Esophagus squamous epithelium (tissue), 5 donors: ENCODE measurements around the gene ATP2A3. TPM values are rescaled to one million over a fixed set of nuclear protein-coding genes. Genes with fewer than 3 reads are reported as not detected.

Source experiments
- DNase-seq: peaks from one replicate; lab custom pipeline; 2025; lab: John Stamatoyannopoulos, UW
- H3K27ac ChIP-seq, 4 donors: fragments of 200-600 bp; sonication (generic); one replicate each; pipeline ENCODE4 v1.5.1; 2016 to 2019; ENCODE audit warnings: mild to moderate bottlenecking in 1 of 4
- H3K27me3 ChIP-seq, 4 donors: fragments of 200-600 bp; sonication (generic); 1 replicate in 3 of 4; 2 replicates in 1 of 4; pipeline versions ENCODE4 v1.5.1 to v1.6.0; 2017 to 2021; ENCODE audit warnings: antibody characterized with exemption in 1 of 4
- H3K36me3 ChIP-seq, 3 donors: fragments of 200-600 bp; sonication (generic); one replicate each; pipeline ENCODE4 v1.5.1; 2016 to 2019
- H3K4me1 ChIP-seq, 3 donors: fragments of 200-600 bp; sonication (generic); one replicate each; pipeline ENCODE4 v1.5.1; 2017 to 2019
- H3K4me3 ChIP-seq, 4 donors: fragments of 200-600 bp; sonication (generic); 1 replicate in 3 of 4; 2 replicates in 1 of 4; pipeline ENCODE4 v1.5.1; 2016 to 2019; ENCODE audit warnings: mild to moderate bottlenecking in 2 of 4, moderate library complexity in 1 of 4
- H3K9me3 ChIP-seq, 3 donors: fragments of 200-600 bp; sonication (generic); one replicate each; pipeline ENCODE4 v1.5.1; 2016 to 2019
- CTCF ChIP-seq, 6 experiments: fragments of 450-650 bp in 4 of 6; fragments of 200-600 bp in 2 of 6; sonication (generic) in 2 of 6; IDR thresholded peaks; one replicate each; pipeline ENCODE4 v1.5.1; 2016 to 2019; ENCODE audit warnings: antibody characterized with exemption in 6 of 6, mild to moderate bottlenecking in 4 of 6, moderate library complexity in 4 of 6
- POLR2A ChIP-seq, 4 donors: fragments of 450-650 bp; IDR thresholded peaks; one replicate each; pipeline ENCODE4 v1.6.1; 2017; ENCODE audit warnings: antibody characterized with exemption in 4 of 4, mild to moderate bottlenecking in 4 of 4, moderate library complexity in 3 of 4
- WGBS, 2 donors: methylation state at CpG; one replicate each; pipeline ENCODE4 v1.1.5; 2018; 5-methylcytosine and 5-hydroxymethylcytosine counted together
- intact Hi-C: fragments of 100-400 bp; cut with DNase I; formaldehyde crosslinking; loops from one replicate; pipeline ENCODE4 v1.15.0; 2022
- total RNA-seq, 4 donors: library from RNA; depleted of rRNA; stranded (reverse); fragments of >200 nt; gene quantifications; one replicate each; pipeline ENCODE4 v1.1.0, GENCODE V29; 2016
- donor health status: DM: yes; HTN: yes; CAD: no.

The ATP2A3 gene
- total RNA-seq, 4 donors from 2014 or later, result 2.7 to 9.9 (median 5.3) TPM

GRCh38 chr17:3915995-3916696 lies 48.1 kb downstream of the ATP2A3 start, which contains the start of gene P2RX1:
Gene P2RX1, minus strand, starts transcription at chr17:3916465. Its CDS starts 240 bp downstream, at chr17:3916225.
- peak within 1 kb of the TSS in 3 of 4 donors; percentile 38 to 49 (median 38) for H3K4me3 ChIP-seq
- peaks cover 13 to 71% (median 24%) of the 10 kb centered on the region in 3 donors for H3K4me1 ChIP-seq
- H3K27ac ChIP-seq, result peak within 1 kb of the TSS; percentile 54 to 87 (median 80)
- no peak for TF ChIP-seq CTCF (IDR thresholded peaks at IDR 0.05)
- peak in 2 of 4 donors; percentile 28 to 43 for TF ChIP-seq POLR2A (IDR thresholded peaks at IDR 0.05)
- intact Hi-C loops, result no loop called here
- no peaks in the 10 kb centered on the region for H3K36me3 ChIP-seq
- H3K9me3 ChIP-seq, result no peaks in the 10 kb centered on the region
- WGBS, 2 donors, result 62 to 96% methylated on average over 5 to 12 of the region's 28 CpGs
- H3K27me3 ChIP-seq, result no peaks in the 10 kb centered on the region
- no peak for DNase-seq

- peak overlapping the region in 3 of 4 donors; percentile 38 to 49 (median 38) for H3K4me3 ChIP-seq
- no peaks in the 10 kb centered on the region for H3K9me3 ChIP-seq
- H3K27ac ChIP-seq, result peak overlapping the region; percentile 54 to 87 (median 80)
- no peak for TF ChIP-seq POLR2A (IDR thresholded peaks at IDR 0.05)
- TF ChIP-seq CTCF (IDR thresholded peaks at IDR 0.05), result no peak
- peaks cover 13 to 71% (median 24%) of the 10 kb centered on the region in 3 donors for H3K4me1 ChIP-seq
- 68% methylated on average over 5 of the region's 13 CpGs; no CpG with 5 or more reads in 1 of the 2 donors for WGBS, 2 donors
- no peaks in the 10 kb centered on the region for H3K27me3 ChIP-seq
- no peak for DNase-seq
- no peaks in the 10 kb centered on the region for H3K36me3 ChIP-seq
- intact Hi-C loops, result no loop called here
Measured at GRCh38 chr17:3915581-3915994, 48.6 kb downstream of the ATP2A3 start.

DNA sequence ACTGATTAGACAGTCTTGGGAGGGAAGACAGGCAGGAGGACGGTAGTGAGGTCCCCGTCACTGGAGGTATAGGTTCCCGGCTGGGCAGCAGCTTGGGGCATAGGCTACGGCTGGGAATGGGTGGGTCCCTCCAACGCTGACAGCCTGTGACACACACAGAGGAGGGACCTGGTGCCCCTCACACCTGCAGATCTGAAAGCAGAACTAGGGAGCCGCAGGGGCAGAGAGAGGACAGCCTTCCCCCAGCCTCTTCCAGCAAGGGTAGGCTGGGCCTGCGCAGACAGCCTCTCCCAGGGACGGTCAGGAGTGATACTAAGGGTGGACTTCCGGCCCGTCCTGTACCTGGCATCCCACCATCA lies 49.9 kb downstream of the ATP2A3 start:
- peak overlapping the region in 3 of 4 donors; percentile 78 to 87 (median 81) for H3K27ac ChIP-seq
- peak in 1 of 4 donors; percentile 38 for TF ChIP-seq POLR2A (IDR thresholded peaks at IDR 0.05)
- no peak for TF ChIP-seq CTCF (IDR thresholded peaks at IDR 0.05)
- no peak for DNase-seq
- peak overlapping the region in 3 of 4 donors; percentile 38 to 49 (median 38) for H3K4me3 ChIP-seq
- H3K9me3 ChIP-seq, result no peaks in the 10 kb centered on the region
- WGBS, 2 donors, result 82 to 88% methylated on average over 4 to 5 of the region's 10 CpGs
- peaks cover 13 to 64% (median 24%) of the 10 kb centered on the region in 3 donors for H3K4me1 ChIP-seq
- intact Hi-C loops, result no loop called here
- no peaks in the 10 kb centered on the region for H3K27me3 ChIP-seq
- H3K36me3 ChIP-seq, result no peaks in the 10 kb centered on the region

DNA sequence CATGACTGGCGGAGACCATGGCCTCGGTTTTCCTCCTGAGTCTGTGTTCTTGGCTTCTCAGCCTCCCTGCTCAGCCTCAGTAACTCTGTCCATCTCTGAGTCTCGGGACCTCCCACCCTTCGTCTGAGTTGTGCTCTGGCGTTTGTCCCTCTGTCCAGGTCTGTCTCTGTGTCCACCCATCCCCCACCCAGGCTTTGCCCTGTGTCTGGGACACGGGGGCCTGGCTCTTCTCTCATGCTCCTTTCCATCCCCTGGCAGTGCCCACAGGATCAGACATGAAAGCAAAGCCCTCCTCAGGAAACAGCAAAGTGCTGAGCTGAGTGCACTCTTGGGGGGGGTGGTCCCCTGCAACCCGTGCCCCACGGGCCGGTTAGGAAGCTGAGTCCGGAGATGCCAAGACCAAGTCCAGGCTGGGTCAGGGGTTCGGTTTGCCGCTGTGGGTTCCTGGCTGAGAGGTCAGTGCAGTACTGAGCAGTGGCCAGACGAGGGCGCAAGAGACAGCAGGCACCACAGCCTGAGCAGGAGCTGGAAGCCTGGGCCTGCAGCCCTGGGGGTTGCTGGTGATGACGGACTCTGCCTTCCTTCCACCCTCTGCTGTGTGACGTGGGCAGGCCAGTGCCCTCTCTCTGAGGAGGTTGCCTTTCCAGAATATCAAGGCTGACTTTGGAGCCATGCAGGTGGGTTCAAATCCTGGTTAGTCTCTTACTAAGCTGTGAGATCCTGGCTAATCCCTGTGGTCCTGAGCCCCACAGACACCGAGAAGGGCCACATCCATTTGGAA lies 50.5 kb downstream of the ATP2A3 start:
- no peak for DNase-seq
- no peaks in the 10 kb centered on the region for H3K27me3 ChIP-seq
- intact Hi-C loops, result no loop called here
- H3K27ac ChIP-seq, result peak overlapping the region in 3 of 4 donors; percentile 78 to 87 (median 81)
- H3K4me3 ChIP-seq, result peak overlapping the region in 3 of 4 donors; percentile 38 to 49 (median 38)
- peaks cover 13 to 58% (median 24%) of the 10 kb centered on the region in 3 donors for H3K4me1 ChIP-seq
- no peak for TF ChIP-seq POLR2A (IDR thresholded peaks at IDR 0.05)
- peak; percentile 91 to 98 (median 94) for TF ChIP-seq CTCF (IDR thresholded peaks at IDR 0.05)
- 23 to 37% methylated on average over 7 to 16 of the region's 17 CpGs for WGBS, 2 donors
- no peaks in the 10 kb centered on the region for H3K36me3 ChIP-seq
- no peaks in the 10 kb centered on the region for H3K9me3 ChIP-seq
